ENCODE results near the gene TMEM131L.
A peak's percentile ranks its signal among the peaks of the same experiment; 100 is the strongest.
"Not testable (repeated sequence)": the region's sequence is repeated elsewhere in the genome, so short reads cannot be mapped to it uniquely, and the experiment has no call there.

The TMEM131L gene

GRCh38 chr4:153573881-153574802 is 108.0 kb downstream of the TMEM131L start:
- peak; percentile 9 to 37 for DNase-seq (ENCODE audit: low read depth in 2 of 2)

- DNase-seq (ENCODE audit: low read depth in 2 of 2), result no peak
Measured at GRCh38 chr4:153576443-153576774, 110.2 kb downstream of the TMEM131L start.

GRCh38 chr4:153577053-153577452 is 110.9 kb downstream of the TMEM131L start:
- no peak for DNase-seq (ENCODE audit: low read depth in 2 of 2)

- no peak for DNase-seq (ENCODE audit: low read depth in 2 of 2)
Measured at GRCh38 chr4:153579410-153579809, 113.2 kb downstream of the TMEM131L start.

GRCh38 chr4:153579872-153580271 is 113.7 kb downstream of the TMEM131L start:
- no peak for DNase-seq (ENCODE audit: low read depth in 2 of 2)

GRCh38 chr4:153582954-153583702 is 117.0 kb downstream of the TMEM131L start:
- DNase-seq (ENCODE audit: low read depth in 2 of 2), result no peak

GRCh38 chr4:153585026-153585425 is 118.9 kb downstream of the TMEM131L start:
- DNase-seq (ENCODE audit: low read depth in 2 of 2), result no peak

GRCh38 chr4:153589703-153590595 is 123.8 kb downstream of the TMEM131L start:
- DNase-seq (ENCODE audit: low read depth in 2 of 2), result no peak

GRCh38 chr4:153591441-153591840 is 125.3 kb downstream of the TMEM131L start:
- DNase-seq (ENCODE audit: low read depth in 2 of 2), result no peak

GRCh38 chr4:153592064-153592463 is 125.9 kb downstream of the TMEM131L start:
- no peak for DNase-seq (ENCODE audit: low read depth in 2 of 2)

GRCh38 chr4:153593161-153593560 is 127.0 kb downstream of the TMEM131L start:
- no peak for DNase-seq (ENCODE audit: low read depth in 2 of 2)

- no peak for DNase-seq (ENCODE audit: low read depth in 2 of 2)
Measured at GRCh38 chr4:153594210-153594609, 128.1 kb downstream of the TMEM131L start.

GRCh38 chr4:153595894-153596601 is 129.9 kb downstream of the TMEM131L start:
- DNase-seq (ENCODE audit: low read depth in 2 of 2), result no peak

GRCh38 chr4:153602758-153603157 is 136.6 kb downstream of the TMEM131L start:
- DNase-seq (ENCODE audit: low read depth in 2 of 2), result no peak

- DNase-seq (ENCODE audit: low read depth in 2 of 2), result peak; percentile 16 to 30
Measured at GRCh38 chr4:153603258-153603657, 137.1 kb downstream of the TMEM131L start.

GRCh38 chr4:153603835-153604234 is 137.7 kb downstream of the TMEM131L start:
- no peak for DNase-seq (ENCODE audit: low read depth in 2 of 2)

GRCh38 chr4:153609070-153609469 is 142.9 kb downstream of the TMEM131L start:
- not testable (repeated sequence) for DNase-seq (ENCODE audit: low read depth in 2 of 2)

- DNase-seq (ENCODE audit: low read depth in 2 of 2), result no peak
Measured at GRCh38 chr4:153610623-153611376, 144.6 kb downstream of the TMEM131L start.

- no peak for DNase-seq (ENCODE audit: low read depth in 2 of 2)
Measured at GRCh38 chr4:153611679-153612078, 145.5 kb downstream of the TMEM131L start.

GRCh38 chr4:153612878-153613277 is 146.7 kb downstream of the TMEM131L start:
- DNase-seq (ENCODE audit: low read depth in 2 of 2), result no peak

Measured in stimulated activated CD4-positive, alpha-beta T cell treated with anti-CD3 and anti-CD28 coated beads, Interleukin-4, amount 100 ng/mL, for 48 hours (primary cell).